Parathyroid adenoma (tissue), 2 donors: ENCODE measurements around the gene CNTN4.
"Not testable (repeated sequence)": the region's sequence is repeated elsewhere in the genome, so short reads cannot be mapped to it uniquely, and the experiment has no call there.

Experiments used
- H2AFZ ChIP-seq: fragments of 300-600 bp; sonication (generic); one replicate; pipeline ENCODE4 v1.7.0; 2017; ENCODE audit warnings: antibody characterized with exemption, mild to moderate bottlenecking
- H3K27ac ChIP-seq: fragments of 300-600 bp; sonication (generic); one replicate; pipeline ENCODE4 v1.7.0; 2017
- H3K27me3 ChIP-seq: fragments of 300-600 bp; sonication (generic); one replicate; pipeline ENCODE4 v1.7.0; 2017; ENCODE audit warnings: low read length; ENCODE audit not compliant: control insufficient read depth, insufficient read depth
- H3K36me3 ChIP-seq: fragments of 300-600 bp; sonication (generic); one replicate; pipeline ENCODE4 v1.7.0; 2017; ENCODE audit warnings: low read length; ENCODE audit not compliant: control insufficient read depth, insufficient read depth
- H3K4me1 ChIP-seq: fragments of 300-600 bp; sonication (generic); one replicate; pipeline ENCODE4 v1.7.0; 2017; ENCODE audit warnings: control low read depth
- H3K4me2 ChIP-seq: fragments of 300-600 bp; sonication (generic); one replicate; pipeline ENCODE4 v1.7.0; 2017; ENCODE audit warnings: low read length
- H3K4me3 ChIP-seq: fragments of 300-600 bp; sonication (generic); one replicate; pipeline ENCODE4 v1.7.0; 2017; ENCODE audit warnings: low read depth, low read length
- H3K79me2 ChIP-seq: fragments of 300-600 bp; sonication (generic); one replicate; pipeline ENCODE4 v1.7.0; 2017; ENCODE audit warnings: control low read depth
- H3K9ac ChIP-seq: fragments of 300-600 bp; sonication (generic); one replicate; pipeline ENCODE4 v1.7.0; 2017; ENCODE audit warnings: mild to moderate bottlenecking
- H3K9me3 ChIP-seq: fragments of 300-600 bp; sonication (generic); one replicate; pipeline ENCODE4 v1.7.0; 2017; ENCODE audit warnings: low read length; ENCODE audit not compliant: control insufficient read depth
- CTCF ChIP-seq: fragments of 300-600 bp; sonication (generic); IDR thresholded peaks from one replicate; pipeline ENCODE4 v1.7.0; 2017; ENCODE audit warnings: antibody characterized with exemption, mild to moderate bottlenecking
- donor health status: primary hyperparathyroidism.

The CNTN4 gene

GRCh38 chr3:2098398-2099027 is at the start of gene CNTN4:
Gene CNTN4, plus strand, starts transcription at chr3:2098866.
- H3K27ac ChIP-seq, result peak within 1 kb of the TSS; percentile 60
- H3K9me3 ChIP-seq, result no peaks in the 10 kb centered on the region
- H3K79me2 ChIP-seq, result no peaks in the 10 kb centered on the region
- no peaks in the 10 kb centered on the region for H3K36me3 ChIP-seq
- peaks cover 2% of the 10 kb centered on the region for H3K4me1 ChIP-seq
- H2AFZ ChIP-seq, result peak within 1 kb of the TSS; percentile 95
- peak; percentile 40 for TF ChIP-seq CTCF
- no peaks in the 10 kb centered on the region for H3K27me3 ChIP-seq
- peak within 1 kb of the TSS; percentile 87 for H3K4me2 ChIP-seq
- peak within 1 kb of the TSS; percentile 46 for H3K9ac ChIP-seq
- H3K4me3 ChIP-seq, result peak within 1 kb of the TSS; percentile 62

DNA sequence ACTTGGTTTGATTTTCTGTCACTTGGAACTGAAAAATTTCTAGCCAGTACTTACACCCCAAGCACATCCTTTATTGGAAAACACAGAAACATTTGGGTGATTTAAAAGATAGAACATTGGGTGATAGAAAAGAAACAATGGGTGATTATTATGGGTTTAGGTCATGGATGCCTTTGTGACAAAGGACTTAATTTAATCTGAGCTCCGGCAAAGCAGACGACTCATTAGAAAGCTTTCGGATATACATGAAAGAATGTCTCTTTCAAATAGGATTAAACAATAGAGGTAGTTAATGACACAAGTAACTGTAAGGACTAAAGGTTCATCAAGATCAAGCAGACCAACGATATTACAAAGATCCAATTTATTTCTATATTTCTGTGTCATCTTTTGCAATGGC is 37.3 kb upstream of the CNTN4 start:
- no peaks in the 10 kb centered on the region for H3K27me3 ChIP-seq
- H2AFZ ChIP-seq, result no peak overlapping the region
- H3K9me3 ChIP-seq, result no peaks in the 10 kb centered on the region
- H3K27ac ChIP-seq, result no peak overlapping the region
- H3K4me3 ChIP-seq, result no peak overlapping the region
- H3K4me1 ChIP-seq, result no peaks in the 10 kb centered on the region
- no peaks in the 10 kb centered on the region for H3K79me2 ChIP-seq
- H3K4me2 ChIP-seq, result no peak overlapping the region
- H3K9ac ChIP-seq, result no peak overlapping the region
- no peaks in the 10 kb centered on the region for H3K36me3 ChIP-seq
- TF ChIP-seq CTCF, result no peak

- Histone ChIP-seq H3K27ac (no peak overlapping the region), H3K27me3 (no peaks in the 10 kb centered on the region), H3K36me3 (no peaks in the 10 kb centered on the region), H3K4me2 (no peak overlapping the region), H3K79me2 (no peaks in the 10 kb centered on the region), H2AFZ (no peak overlapping the region), H3K4me1 (no peaks in the 10 kb centered on the region), H3K9ac (no peak overlapping the region), H3K9me3 (no peaks in the 10 kb centered on the region), H3K4me3 (no peak overlapping the region)
- TF ChIP-seq CTCF, result no peak
These were observed 27.1 kb upstream of the CNTN4 start for GRCh38 chr3:2071531-2071930.

DNA sequence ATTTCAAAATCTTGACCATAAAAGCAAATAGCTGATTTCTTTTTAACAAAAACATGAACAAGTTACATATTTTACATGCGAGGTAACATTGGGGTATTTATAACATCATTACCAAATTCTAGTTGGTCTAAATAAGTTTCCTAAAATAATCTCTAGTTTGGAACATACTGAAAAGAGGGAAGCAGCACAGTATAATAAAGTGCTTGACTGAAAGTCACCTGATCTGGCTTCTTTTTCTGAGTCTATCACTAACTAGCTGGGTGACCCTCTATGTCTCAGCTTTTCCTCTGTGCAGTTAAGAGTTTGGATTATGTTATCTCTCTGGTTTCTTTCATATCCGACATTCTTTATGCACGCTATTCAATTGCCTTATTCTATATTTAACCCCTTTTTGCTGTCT is 19.8 kb upstream of the CNTN4 start:
- TF ChIP-seq CTCF, result no peak
- Histone ChIP-seq H3K36me3 (no peaks in the 10 kb centered on the region), H3K4me1 (no peaks in the 10 kb centered on the region), H3K27ac (no peak overlapping the region), H3K9ac (no peak overlapping the region), H3K79me2 (no peaks in the 10 kb centered on the region), H3K4me3 (no peak overlapping the region), H3K4me2 (no peak overlapping the region), H3K27me3 (no peaks in the 10 kb centered on the region), H3K9me3 (no peaks in the 10 kb centered on the region), H2AFZ (no peak overlapping the region)

DNA sequence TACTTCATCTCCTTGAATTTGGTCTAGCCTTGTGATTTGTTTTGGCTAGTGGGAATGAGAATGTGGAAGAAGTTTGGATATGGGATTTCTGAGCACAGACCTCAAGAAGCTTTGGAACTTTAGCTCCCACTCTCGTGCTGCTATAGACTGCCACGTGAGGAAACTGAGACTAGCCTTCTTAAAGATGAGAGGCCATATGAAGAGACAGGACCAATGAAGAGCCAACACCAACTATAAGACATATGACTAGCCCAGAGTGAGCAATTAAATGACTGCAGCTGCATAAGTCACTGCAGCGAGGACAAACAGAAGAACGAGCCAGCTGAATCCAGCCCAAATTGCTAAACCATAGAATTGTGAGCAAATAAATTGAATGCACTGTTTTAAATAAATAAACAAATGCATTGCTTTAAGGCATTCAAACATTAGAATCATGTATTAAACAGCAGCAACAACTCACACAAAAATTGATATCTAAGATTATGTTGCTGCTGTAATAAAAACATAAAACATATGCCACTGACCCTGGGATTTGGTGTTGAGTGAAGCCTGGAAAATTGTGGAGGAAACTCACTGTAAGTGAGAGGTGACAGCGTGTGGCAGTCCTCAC is 15.7 kb upstream of the CNTN4 start:
- Histone ChIP-seq H3K79me2 (no peaks in the 10 kb centered on the region), H3K27ac (no peak overlapping the region), H3K4me3 (no peak overlapping the region), H3K9me3 (no peaks in the 10 kb centered on the region), H3K9ac (no peak overlapping the region), H3K4me2 (no peak overlapping the region), H3K36me3 (no peaks in the 10 kb centered on the region), H2AFZ (no peak overlapping the region), H3K27me3 (no peaks in the 10 kb centered on the region), H3K4me1 (no peaks in the 10 kb centered on the region)
- TF ChIP-seq CTCF, result no peak

DNA sequence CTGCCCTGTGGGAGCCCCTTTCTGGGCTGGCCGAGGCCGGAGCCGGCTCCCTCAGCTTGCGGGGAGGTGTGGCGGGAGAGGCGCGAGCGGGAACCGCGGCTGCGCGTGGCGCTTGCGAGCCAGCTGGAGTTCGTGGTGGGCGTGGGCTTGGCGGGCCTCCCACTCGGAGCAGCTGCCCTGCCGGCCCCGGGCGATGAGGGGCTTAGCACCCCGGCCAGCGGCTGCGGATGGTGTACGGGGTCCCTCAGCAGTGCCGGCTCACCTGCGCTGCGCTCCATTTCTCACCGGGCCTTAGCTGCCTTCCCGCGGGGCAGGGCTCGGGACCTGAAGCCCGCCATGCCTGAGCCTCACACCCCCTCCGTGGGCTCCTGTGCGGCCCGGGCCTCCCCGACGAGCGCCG is 15.1 kb upstream of the CNTN4 start:
- H3K4me3 ChIP-seq, H3K79me2 ChIP-seq, H3K4me1 ChIP-seq, H3K36me3 ChIP-seq, H3K9ac ChIP-seq, H3K4me2 ChIP-seq, H3K27ac ChIP-seq, H2AFZ ChIP-seq, H3K27me3 ChIP-seq, H3K9me3 ChIP-seq: not testable (repeated sequence)
